GM12878 (cell line): ENCODE data around the gene FALEC. TPM values are rescaled to one million over a fixed set of nuclear protein-coding genes. Genes with fewer than 3 reads are reported as not detected.

Source experiments
- ATAC-seq: fragments of 200-7000 bp; cut with Tn5 transposase; 3 replicates; pipeline ENCODE4 v1.9.1; 2020; ENCODE audit warnings: mild to moderate bottlenecking, moderate library complexity
- BruUV-seq: library from RNA; stranded (reverse); fragments of 400-500 nt; replicated peaks from 2 replicates; lab custom pipeline; 2021; lab: Mats Ljungman, UMichigan
- CTCF ChIA-PET: fragments of 300-600 bp; sonication (Branson Sonifier 250); formaldehyde crosslinking; extraction: SDS; loops from one replicate; lab custom pipeline; 2021; ENCODE audit warnings: inconsistent platforms; lab: Yijun Ruan, JAX
- POLR2A ChIA-PET: fragments of 350-600 bp; formaldehyde crosslinking; extraction: SDS; loops from one replicate; lab custom pipeline; 2021; ENCODE audit warnings: inconsistent platforms; lab: Charles Lee
- RAD21 ChIA-PET: fragments of 300-600 bp; sonication (Branson Sonifier 250); formaldehyde crosslinking; loops from one replicate; lab custom pipeline; 2023; ENCODE audit warnings: antibody characterized with exemption; ENCODE audit not compliant: unreplicated experiment; lab: Charles Lee
- SMC1A ChIA-PET: fragments of 300-600 bp; sonication (Branson Sonifier 250); formaldehyde crosslinking; loops from one replicate; lab custom pipeline; 2023; ENCODE audit not compliant: unreplicated experiment, uncharacterized antibody; lab: Charles Lee
- DNase-seq: peaks from one replicate; pipeline ENCODE4 v3.0.0-alpha.2; 2011; ENCODE audit warnings: low read depth, low spot score
- FAIRE-seq: peaks from 3 replicates; lab custom pipeline; 2011; peaks lifted over from hg19 to GRCh38; lab: Jason Lieb, UNC
- H2AFZ ChIP-seq: 2 replicates; pipeline ENCODE4 v1.6.0; 2011; ENCODE audit warnings: low read depth, low read length, control low read depth; ENCODE audit not compliant: control insufficient read depth
- H3K27ac ChIP-seq: 2 replicates; pipeline ENCODE4 v1.5.1; 2011; ENCODE audit warnings: control low read depth; ENCODE audit not compliant: control insufficient read depth, insufficient read depth
- H3K27me3 ChIP-seq, 2 experiments: replicated peaks in 1 of 2; 2 replicates each; pipeline versions ENCODE4 v1.6.0 to v1.6.1; 2011; ENCODE audit warnings: low read length in 1 of 2; ENCODE audit not compliant: control insufficient read depth in 2 of 2, insufficient read depth in 2 of 2
- H3K36me3 ChIP-seq, 2 experiments: 2 replicates each; pipeline ENCODE4 v1.5.1; 2011; ENCODE audit warnings: low read length in 1 of 2; ENCODE audit not compliant: control insufficient read depth in 2 of 2, insufficient read depth in 2 of 2
- H3K4me1 ChIP-seq: 2 replicates; pipeline ENCODE4 v1.6.1; 2011; ENCODE audit warnings: mild to moderate bottlenecking, low read length, moderate library complexity, mixed read lengths; ENCODE audit not compliant: control insufficient read depth, insufficient read depth
- H3K4me2 ChIP-seq: 2 replicates; pipeline ENCODE4 v1.6.0; 2011; ENCODE audit warnings: control low read depth; ENCODE audit not compliant: control insufficient read depth, insufficient read depth
- H3K4me3 ChIP-seq: fragments of 200-600 bp; sonication (generic); 2 replicates; pipeline ENCODE4 v1.5.1; 2016
- H3K79me2 ChIP-seq: 2 replicates; pipeline ENCODE4 v1.6.0; 2011; ENCODE audit warnings: low read length; ENCODE audit not compliant: control insufficient read depth, insufficient read depth
- H3K9ac ChIP-seq: 2 replicates; pipeline ENCODE4 v1.8.0; 2011; ENCODE audit warnings: low read length, control low read depth, mixed read lengths; ENCODE audit not compliant: control insufficient read depth, insufficient read depth
- H3K9me3 ChIP-seq: replicated peaks from 3 replicates; pipeline ENCODE4 v1.5.1; 2011; ENCODE audit warnings: mild to moderate bottlenecking, low read length; ENCODE audit not compliant: control insufficient read depth, insufficient read depth
- H4K20me1 ChIP-seq: 2 replicates; pipeline ENCODE4 v1.6.0; 2011; ENCODE audit not compliant: control insufficient read depth, insufficient read depth
- ATF7 ChIP-seq: fragments of 450-650 bp; IDR thresholded peaks from 2 replicates; pipeline ENCODE4 v1.6.1; 2016; ENCODE audit warnings: low read depth, mild to moderate bottlenecking
- BCLAF1 ChIP-seq: fragments of 450-650 bp; IDR thresholded peaks from 2 replicates; pipeline ENCODE4 v1.6.1; 2017; ENCODE audit warnings: antibody characterized with exemption, mild to moderate bottlenecking, moderate library complexity
- CBFB ChIP-seq: IDR thresholded peaks from 2 replicates; pipeline ENCODE4 v1.6.1; 2016; ENCODE audit warnings: antibody characterized with exemption, low read depth
- DPF2 ChIP-seq: fragments of 450-650 bp; IDR thresholded peaks from 2 replicates; pipeline ENCODE4 v1.6.1; 2017; ENCODE audit warnings: mild to moderate bottlenecking
- EZH2 ChIP-seq: IDR thresholded peaks from 2 replicates; pipeline ENCODE4 v1.6.1; 2012; ENCODE audit warnings: low read depth, mild to moderate bottlenecking, control low read depth, inconsistent platforms, low read length, borderline replicate concordance; ENCODE audit not compliant: control insufficient read depth
- HCFC1 ChIP-seq: fragments of 150-350 bp; IDR thresholded peaks from 2 replicates; pipeline ENCODE4 v1.6.1; 2014; ENCODE audit warnings: low read length
- IKZF2 ChIP-seq, 2 experiments: fragments of 450-650 bp; IDR thresholded peaks; 2 replicates each; pipeline ENCODE4 v1.6.1; 2017; ENCODE audit warnings: mild to moderate bottlenecking in 2 of 2, moderate library complexity in 2 of 2
- MXI1 ChIP-seq: fragments of 150-350 bp; IDR thresholded peaks from 2 replicates; pipeline ENCODE4 v1.6.1; 2011; ENCODE audit warnings: low read depth, mild to moderate bottlenecking, inconsistent platforms, low read length, improper control_type of control experiment
- NBN ChIP-seq: fragments of 450-650 bp; IDR thresholded peaks from 2 replicates; pipeline ENCODE4 v1.6.1; 2016
- NR2C1 ChIP-seq: fragments of 450-650 bp; IDR thresholded peaks from 2 replicates; pipeline ENCODE4 v1.6.1; 2017; ENCODE audit warnings: antibody characterized with exemption, mild to moderate bottlenecking, moderate library complexity
- POLR2AphosphoS2 ChIP-seq: IDR thresholded peaks from 2 replicates; pipeline ENCODE4 v1.6.1; 2011; ENCODE audit warnings: low read depth, mild to moderate bottlenecking, low read length, improper control_type of control experiment, moderate library complexity
- POLR2AphosphoS5 ChIP-seq: IDR thresholded peaks from 2 replicates; pipeline ENCODE4 v1.6.1; 2011; ENCODE audit warnings: mild to moderate bottlenecking, low read length, inconsistent platforms
- SIN3A ChIP-seq: IDR thresholded peaks from 2 replicates; pipeline ENCODE4 v1.6.1; 2012; ENCODE audit warnings: low read depth, low read length, improper control_type of control experiment
- TAF1 ChIP-seq: IDR thresholded peaks from 2 replicates; pipeline ENCODE4 v1.6.1; 2011; ENCODE audit warnings: mild to moderate bottlenecking, low read depth, low read length, borderline replicate concordance
- ZNF592 ChIP-seq: fragments of 450-650 bp; IDR thresholded peaks from 2 replicates; pipeline ENCODE4 v1.6.1; 2017; ENCODE audit warnings: mild to moderate bottlenecking, moderate library complexity
- WGBS: methylation state at CpG from one replicate; pipeline ENCODE4 v1.1.6; 2016; ENCODE audit warnings: low lambda C conversion rate; ENCODE audit not compliant: insufficient replicate concordance, insufficient coverage; ENCODE audit errors: missing lambda C conversion rate; 5-methylcytosine and 5-hydroxymethylcytosine counted together
- in situ Hi-C: fragments of 300-500 bp; cut with MboI; formaldehyde crosslinking; loops from 9 replicates; pipeline ENCODE4 v1.14.3; 2018; ENCODE audit warnings: mixed read lengths
- intact Hi-C: fragments of 100-400 bp; cut with micrococcal nuclease; formaldehyde crosslinking; loops from one replicate; pipeline ENCODE4 v1.14.2; 2022; ENCODE audit not compliant: unreplicated experiment
- polyA plus RNA-seq, 11 experiments: library from polyadenylated mRNA; depleted of rRNA in 4 of 11; unstranded in 6 of 11; stranded (reverse) in 5 of 11; fragments of >200 nt; fragmentation: Nextera tagmentation in 4 of 11; fragmentation: Illumina TruSeq in 1 of 11; extraction: Ambion mirVana in 4 of 11; extraction: Trizol in 1 of 11; gene quantifications; 1 replicate in 1 of 11; 2 replicates in 10 of 11; pipeline versions ENCODE4 v1.2.1 to v1.2.3, GENCODE V29; 2011 to 2016; ENCODE audit warnings: inconsistent platforms in 2 of 11, missing spikeins in 2 of 11, low read depth in 1 of 11
- total RNA-seq, 4 experiments: library from RNA; depleted of rRNA in 3 of 4; stranded (reverse); fragments of >200 nt in 3 of 4; fragmentation: Illumina TruSeq in 1 of 4; extraction: Trizol in 1 of 4; gene quantifications; 2 replicates each; pipeline versions ENCODE4 v1.2.1 to v1.2.3, GENCODE V29; 2013 to 2021

FALEC gene
- total and polyA plus RNA-seq, 10 of the 15 experiments (the other 5 are each of a cell fraction or from before 2014, with no cell fraction given) = 0.21 to 0.71 (median 0.32) TPM; not detected in 3

- intact Hi-C loops = loop anchor here (1.0 to 5.0 kb wide), 6 partner anchors 60 to 416 kb away; partner anchors contain the start of genes CTSS, GOLPH3L and SETDB1
- ChIA-PET POLR2A (interaction anchor here (0.6 to 11.4 kb wide), 14 partner anchors 9 to 388 kb away, joined by 3 to 324 read pairs (median 6); partner anchors contain the start of genes ENSA, GOLPH3L and MCL1), CTCF (interaction anchor here (0.6 to 13.7 kb wide), 59 partner anchors 11 to 445 kb away, joined by 3 to 390 read pairs (median 6); partner anchors contain the start of genes ANXA9, ARNT, CA14 and CTSS), SMC1A (interaction anchor here (0.8 to 12.5 kb wide), 18 partner anchors 13 to 386 kb away, joined by 3 to 388 read pairs (median 4); partner anchors contain the start of genes CTSS, ENSA, GOLPH3L and MCL1), RAD21 (interaction anchor here (0.5 to 12.1 kb wide), 27 partner anchors 15 to 496 kb away, joined by 3 to 387 read pairs (median 5); partner anchors contain the start of genes CTSS, ENSA, FALEC and GOLPH3L)
- Histone ChIP-seq H3K27ac (peak overlapping the region; percentile 98), H3K79me2 (peaks cover 37% of the 10 kb centered on the region), H3K36me3 (no peaks in the 10 kb centered on the region), H3K4me1 (peaks cover 36% of the 10 kb centered on the region), H2AFZ (peak overlapping the region; percentile 66), H3K4me2 (peak overlapping the region; percentile 97), H3K9ac (peak overlapping the region; percentile 98), H3K4me3 (peak overlapping the region; percentile 80), H4K20me1 (no peaks in the 10 kb centered on the region), H3K27me3 (no peaks in the 10 kb centered on the region), H3K9me3 (no peaks in the 10 kb centered on the region)
- WGBS = 2% methylated on average over 32 of the region's 32 CpGs
- ATAC-seq (peak; percentile 32), FAIRE-seq (peak; percentile 38), DNase-seq (no peak)
- in situ Hi-C loops = no loop called here
- BruUV-seq = TSS peak; percentile 71
- 0 out of 2 replicates have a peak, but pooled peaks have one; percentile 27 for TF ChIP-seq DPF2
- TF ChIP-seq ATF7 = 0 out of 2 replicates have a peak, but pooled peaks have one; percentile 66
- peak; percentile 17; the same call in 1 of the 2 replicates for TF ChIP-seq CBFB
- 0 out of 2 replicates have a peak, but pooled peaks have one; percentile 25 for TF ChIP-seq POLR2AphosphoS2
- peak; percentile 67 to 73 for TF ChIP-seq IKZF2 (IDR thresholded peaks at IDR 0.05)
- peak; percentile 21; the same call in 1 of the 2 replicates for TF ChIP-seq SIN3A
- 0 out of 2 replicates have a peak, but pooled peaks have one; percentile 33 for TF ChIP-seq POLR2AphosphoS5
- 0 out of 2 replicates have a peak, but pooled peaks have one; percentile 28 for TF ChIP-seq TAF1
- TF ChIP-seq ZNF592 = no peak
- TF ChIP-seq NBN = peak; percentile 41; the same call in 1 of the 2 replicates
- TF ChIP-seq EZH2 = no peak
- 0 out of 2 replicates have a peak, but pooled peaks have one; percentile 0 for TF ChIP-seq HCFC1
- no peak for TF ChIP-seq BCLAF1
- peak; percentile 27; the same call in 1 of the 2 replicates for TF ChIP-seq MXI1
- no peak for TF ChIP-seq NR2C1
Observed at GRCh38 chr1:150561254-150561973, 45.9 kb downstream of the FALEC start.
